Right forelimb (tissue), 1 donor: Measurements from ENCODE around the gene PECR.
"Not testable (repeated sequence)": the region's sequence is repeated elsewhere in the genome, so short reads cannot be mapped to it uniquely, and the experiment has no call there.

Source experiments
- DNase-seq: peaks from one replicate; pipeline ENCODE4 v3.0.0-alpha.2; 2018

The PECR gene

DNA sequence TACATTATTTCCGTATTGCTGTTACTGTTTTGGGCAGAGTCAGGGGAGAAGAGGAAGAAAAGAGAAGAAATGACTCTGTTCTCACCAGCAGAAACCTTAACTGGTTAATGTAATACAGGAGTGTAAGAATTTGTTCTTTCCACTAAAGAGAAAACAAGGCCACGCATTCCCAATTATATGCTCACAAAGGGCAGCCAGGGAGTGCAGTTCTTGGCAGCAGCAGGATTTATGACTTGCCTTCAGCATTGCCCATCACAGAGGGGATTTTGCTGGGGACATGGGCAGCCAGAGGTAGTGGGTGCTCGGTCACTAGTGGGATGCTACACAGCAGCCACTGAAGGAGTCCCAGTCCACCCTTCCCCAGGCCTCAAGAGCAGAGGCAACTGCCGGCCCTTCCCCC lies 86.7 kb downstream of the PECR start:
- DNase-seq = no peak

DNA sequence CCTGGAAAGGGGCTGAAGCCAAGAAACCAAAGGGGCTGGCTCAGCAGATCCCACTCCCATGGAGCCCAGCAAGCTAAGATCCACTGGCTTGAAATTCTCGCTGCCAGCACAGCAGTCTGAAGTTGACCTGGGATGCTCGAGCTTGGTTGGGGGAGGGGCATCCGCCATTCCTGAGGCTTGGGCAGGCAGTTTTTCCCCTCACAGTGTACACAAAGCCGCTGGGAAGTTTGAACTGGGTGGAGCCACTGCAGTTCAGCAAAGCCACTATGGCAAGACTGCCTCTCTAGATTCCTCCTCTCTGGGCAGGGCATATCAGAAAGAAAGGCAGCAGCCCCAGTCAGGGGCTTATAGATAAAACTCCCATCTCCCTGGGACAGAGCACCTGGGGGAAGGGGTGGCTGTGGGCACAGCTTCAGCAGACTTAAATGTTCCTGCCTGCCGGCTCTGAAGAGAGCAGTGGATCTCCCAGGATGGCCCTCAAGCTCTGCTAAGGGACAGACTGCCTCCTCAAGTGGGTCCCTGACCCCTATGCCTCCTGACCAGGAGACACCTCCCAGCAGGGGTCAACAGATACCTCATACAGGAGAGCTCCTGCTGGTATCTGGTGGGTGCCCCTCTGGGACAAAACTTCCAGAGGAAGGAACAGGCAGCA lies 92.9 kb downstream of the PECR start:
- not testable (repeated sequence) for DNase-seq
